GM23338 (cell line): ENCODE data around the gene CKS1B. TPM values are rescaled to one million over a fixed set of nuclear protein-coding genes. Genes with fewer than 3 reads are reported as not detected.

Experiments
- ATAC-seq: fragments of 200-7000 bp; cut with Tn5 transposase; 3 replicates; pipeline ENCODE4 v1.9.1; 2020
- DNase-seq: peaks from one replicate; pipeline ENCODE4 v3.0.0-alpha.2; 2015; ENCODE audit warnings: low spot score
- H2AFZ ChIP-seq: fragments of 200-600 bp; sonication (generic); 2 replicates; pipeline ENCODE4 v1.8.0; 2016; ENCODE audit warnings: antibody characterized with exemption, mild to moderate bottlenecking, moderate library complexity
- H3F3A ChIP-seq: fragments of 200-600 bp; sonication (generic); replicated peaks from 2 replicates; pipeline ENCODE4 v1.8.0; 2017; ENCODE audit warnings: antibody characterized with exemption, mixed run types, low read depth
- H3K27ac ChIP-seq: fragments of 200-600 bp; sonication (generic); 2 replicates; pipeline ENCODE4 v1.6.1; 2016; ENCODE audit warnings: low read depth
- H3K27me3 ChIP-seq: fragments of 200-600 bp; sonication (generic); 2 replicates; pipeline ENCODE4 v1.8.0; 2016; ENCODE audit warnings: mild to moderate bottlenecking, mixed run types, moderate library complexity; ENCODE audit not compliant: insufficient read depth
- H3K36me3 ChIP-seq: fragments of 200-600 bp; sonication (generic); 2 replicates; pipeline ENCODE4 v1.8.0; 2016; ENCODE audit warnings: mild to moderate bottlenecking; ENCODE audit not compliant: insufficient read depth
- H3K4me1 ChIP-seq: fragments of 200-600 bp; sonication (generic); 2 replicates; pipeline ENCODE4 v1.8.0; 2016; ENCODE audit warnings: mild to moderate bottlenecking, moderate library complexity; ENCODE audit not compliant: insufficient read depth
- H3K4me2 ChIP-seq: fragments of 200-600 bp; sonication (generic); 2 replicates; pipeline ENCODE4 v1.7.1; 2017; ENCODE audit warnings: mixed run types
- H3K4me3 ChIP-seq: fragments of 200-600 bp; sonication (generic); 2 replicates; pipeline ENCODE4 v1.6.1; 2016; ENCODE audit warnings: mixed run types
- H3K79me2 ChIP-seq: fragments of 200-600 bp; sonication (generic); replicated peaks from 2 replicates; pipeline ENCODE4 v1.8.0; 2017; ENCODE audit warnings: mild to moderate bottlenecking; ENCODE audit not compliant: insufficient read depth
- H3K9me2 ChIP-seq: fragments of 200-600 bp; sonication (generic); 2 replicates; pipeline ENCODE4 v1.8.0; 2017; ENCODE audit not compliant: insufficient read depth
- H4K20me1 ChIP-seq: fragments of 200-600 bp; sonication (generic); replicated peaks from 2 replicates; pipeline ENCODE4 v1.8.0; 2017; ENCODE audit warnings: mild to moderate bottlenecking; ENCODE audit not compliant: insufficient read depth
- H3K27ac Mint-ChIP-seq: 2 replicates; pipeline ENCODE4 v1.8.0; 2020; ENCODE audit warnings: inconsistent platforms, mild to moderate bottlenecking, moderate library complexity, mixed read lengths
- H3K27me3 Mint-ChIP-seq: 3 replicates; pipeline ENCODE4 v1.8.0; 2022; ENCODE audit warnings: low read depth, mild to moderate bottlenecking, moderate library complexity, mixed read lengths, inconsistent platforms; ENCODE audit not compliant: insufficient read depth, poor library complexity
- H3K36me3 Mint-ChIP-seq: 3 replicates; pipeline ENCODE4 v1.8.0; 2021; ENCODE audit warnings: low read depth, mild to moderate bottlenecking, inconsistent platforms, moderate library complexity, mixed read lengths
- H3K4me1 Mint-ChIP-seq: 3 replicates; pipeline ENCODE4 v1.8.0; 2020; ENCODE audit warnings: mild to moderate bottlenecking, inconsistent platforms, mixed read lengths
- H3K4me3 Mint-ChIP-seq: 3 replicates; pipeline ENCODE4 v1.8.0; 2021; ENCODE audit warnings: moderate library complexity, mild to moderate bottlenecking, inconsistent platforms, mixed read lengths
- H3K9me3 Mint-ChIP-seq: 3 replicates; pipeline ENCODE4 v1.8.0; 2020; ENCODE audit warnings: moderate library complexity, mild to moderate bottlenecking, inconsistent platforms, mixed read lengths
- CTCF ChIP-seq, 2 experiments: fragments of 200-600 bp in 1 of 2; sonication (generic) in 1 of 2; conservative IDR thresholded peaks; 2 replicates each; pipeline versions ENCODE4 v1.5.1 to v1.6.1; 2016 to 2017; ENCODE audit warnings: antibody characterized with exemption in 2 of 2, low read depth in 2 of 2, mild to moderate bottlenecking in 2 of 2, moderate library complexity in 1 of 2
- EZH2 ChIP-seq: fragments of 200-600 bp; sonication (generic); IDR thresholded peaks from one replicate; pipeline ENCODE4 v1.8.0; 2017; ENCODE audit warnings: antibody characterized with exemption, mild to moderate bottlenecking, low read depth; ENCODE audit not compliant: unreplicated experiment
- JUNB ChIP-seq: IDR thresholded peaks from one replicate; pipeline ENCODE4 v1.6.1; 2016; ENCODE audit warnings: antibody characterized with exemption; ENCODE audit not compliant: unreplicated experiment
- NANOG ChIP-seq: IDR thresholded peaks from 2 replicates; pipeline ENCODE4 v1.6.1; 2016; ENCODE audit warnings: antibody characterized with exemption, borderline replicate concordance
- REST ChIP-seq: IDR thresholded peaks from one replicate; pipeline ENCODE4 v1.6.1; 2018; ENCODE audit warnings: antibody characterized with exemption; ENCODE audit not compliant: unreplicated experiment
- STAT1 ChIP-seq: IDR thresholded peaks from one replicate; pipeline ENCODE4 v1.6.1; 2016; ENCODE audit warnings: antibody characterized with exemption; ENCODE audit not compliant: unreplicated experiment
- ZNF114 ChIP-seq: fragments of 250-450 bp; sonication (Bioruptor Pico); IDR thresholded peaks from 2 replicates; pipeline ENCODE4 v1.5.0; 2020; ENCODE audit warnings: mild to moderate bottlenecking, moderate library complexity
- ZNF331 ChIP-seq: fragments of 250-450 bp; sonication (Bioruptor Pico); IDR thresholded peaks from 2 replicates; pipeline ENCODE4 v1.5.0; 2020; ENCODE audit warnings: low read depth, mild to moderate bottlenecking, moderate library complexity
- ZNF462 ChIP-seq: fragments of 250-450 bp; sonication (Bioruptor Pico); IDR thresholded peaks from 2 replicates; pipeline ENCODE4 v1.5.0; 2020; ENCODE audit warnings: mild to moderate bottlenecking, moderate library complexity
- polyA plus RNA-seq: library from polyadenylated mRNA; unstranded; fragments of >200 nt; fragmentation: Nextera tagmentation; extraction: Ambion mirVana; gene quantifications from 2 replicates; pipeline ENCODE4 v1.2.1, GENCODE V29; 2016
- total RNA-seq: library from RNA; depleted of rRNA; stranded (reverse); fragments of >200 nt; shearing (Covaris generic); gene quantifications from 2 replicates; pipeline ENCODE4 v1.2.3, GENCODE V29; 2014

CKS1B gene
- total and polyA plus RNA-seq, 2 experiments from 2014 or later: 296 to 617 TPM

GRCh38 chr1:154926201-154926600 is 48.3 kb upstream of the CKS1B start:
- DNase-seq (no peak), ATAC-seq (no peak)
- Mint-ChIP-seq H3K4me1 (no peaks in the 10 kb centered on the region), H3K36me3 (peaks cover 23% of the 10 kb centered on the region), H3K27ac (no peak overlapping the region), H3K27me3 (peaks cover 5% of the 10 kb centered on the region), H3K4me3 (no peak overlapping the region), H3K9me3 (no peaks in the 10 kb centered on the region)
- Histone ChIP-seq H3K4me2 (no peak overlapping the region), H2AFZ (no peak overlapping the region), H4K20me1 (no peaks in the 10 kb centered on the region; the same call in 1 of the 2 replicates), H3K4me3 (no peak overlapping the region), H3K4me1 (no peaks in the 10 kb centered on the region; the same call in 1 of the 2 replicates), H3K36me3 (no peaks in the 10 kb centered on the region), H3K9me2 (no peaks in the 10 kb centered on the region), H3F3A (no peaks in the 10 kb centered on the region), H3K79me2 (no peaks in the 10 kb centered on the region), H3K27ac (no peak overlapping the region), H3K27me3 (no peaks in the 10 kb centered on the region)
- TF ChIP-seq NANOG (no peak), EZH2 (no peak), ZNF331 (CRISPR knock-in tag) (no peak), REST (no peak), ZNF462 (CRISPR knock-in tag) (no peak), CTCF (conservative IDR thresholded peaks at IDR 0.05; ENCODE audit: low read depth in 2 of 2) (no peak), JUNB (no peak), STAT1 (no peak), ZNF114 (no peak)
